Thoracic aorta (tissue), 2 donors: ENCODE measurements around the gene QPCTL. TPM values are rescaled to one million over a fixed set of nuclear protein-coding genes. Genes with fewer than 3 reads are reported as not detected.

Experiments used
- ATAC-seq: fragments of 150-250 bp; one replicate; pipeline ENCODE4 v1.8.0; 2017; ENCODE audit warnings: low read depth; ENCODE audit not compliant: insufficient number of reproducible peaks, low FRiP score
- DNase-seq: peaks from one replicate; pipeline ENCODE4 v3.0.0-alpha.2; 2020; ENCODE audit warnings: low spot score
- H3K27ac ChIP-seq, 2 donors: fragments of 200-600 bp; sonication (generic); 1 replicate in 1 of 2; 2 replicates in 1 of 2; pipeline ENCODE4 v1.5.1; 2016; ENCODE audit warnings: mild to moderate bottlenecking in 2 of 2, moderate library complexity in 2 of 2
- H3K27me3 ChIP-seq: fragments of 200-600 bp; sonication (generic); replicated peaks from 2 replicates; pipeline ENCODE4 v1.6.0; 2016; ENCODE audit warnings: mild to moderate bottlenecking; ENCODE audit not compliant: insufficient read depth
- H3K36me3 ChIP-seq: fragments of 200-600 bp; sonication (generic); one replicate; pipeline ENCODE4 v1.5.1; 2016
- H3K4me1 ChIP-seq, 2 donors: fragments of 200-600 bp; sonication (generic); 1 replicate in 1 of 2; 2 replicates in 1 of 2; pipeline versions ENCODE4 v1.5.1 to v1.6.0; 2016; ENCODE audit warnings: low read depth in 2 of 2, mild to moderate bottlenecking in 1 of 2; ENCODE audit not compliant: control insufficient read depth in 1 of 2
- H3K4me3 ChIP-seq: fragments of 200-600 bp; sonication (generic); 2 replicates; pipeline ENCODE4 v1.5.1; 2016; ENCODE audit warnings: mild to moderate bottlenecking
- H3K9me3 ChIP-seq: fragments of 200-600 bp; sonication (generic); 2 replicates; pipeline ENCODE4 v1.5.1; 2016
- CTCF ChIP-seq: fragments of 200-600 bp; sonication (generic); IDR thresholded peaks from one replicate; pipeline ENCODE4 v1.5.1; 2019; ENCODE audit warnings: antibody characterized with exemption
- total RNA-seq, 2 donors: library from RNA; depleted of rRNA; stranded (reverse); fragments of >200 nt; gene quantifications; one replicate each; pipeline versions ENCODE4 v1.1.0 to v1.2.3, GENCODE V29; 2016

The QPCTL gene
- total RNA-seq, 2 donors from 2014 or later: 4.6 to 8.8 TPM

- peaks cover 5 to 30% of the 10 kb centered on the region in 2 donors for H3K4me1 ChIP-seq
- no peak for TF ChIP-seq CTCF
- DNase-seq (no peak), ATAC-seq (no peak)
- H3K9me3 ChIP-seq: no peaks in the 10 kb centered on the region
- no peaks in the 10 kb centered on the region for H3K27me3 ChIP-seq
- H3K36me3 ChIP-seq: no peaks in the 10 kb centered on the region
- H3K4me3 ChIP-seq: peak overlapping the region; percentile 64
- H3K27ac ChIP-seq: no peak overlapping the region
Measured at GRCh38 chr19:45645631-45646344, 46.7 kb upstream of the QPCTL start.

- Histone ChIP-seq H3K9me3 (no peaks in the 10 kb centered on the region), H3K36me3 (no peaks in the 10 kb centered on the region), H3K27ac (no peak overlapping the region), H3K27me3 (no peaks in the 10 kb centered on the region), H3K4me1 (peaks cover 5 to 24% of the 10 kb centered on the region in 2 donors), H3K4me3 (peak overlapping the region; percentile 64)
- no peak for DNase-seq
- TF ChIP-seq CTCF: no peak
- ATAC-seq: no peak
Measured at GRCh38 chr19:45646345-45646698, 46.1 kb upstream of the QPCTL start.

- Histone ChIP-seq H3K36me3 (no peaks in the 10 kb centered on the region), H3K27ac (no peak overlapping the region), H3K9me3 (no peaks in the 10 kb centered on the region), H3K27me3 (no peaks in the 10 kb centered on the region), H3K4me3 (no peak overlapping the region), H3K4me1 (peaks cover 0 to 4% of the 10 kb centered on the region in 2 donors)
- TF ChIP-seq CTCF: no peak
- DNase-seq: no peak
- ATAC-seq: no peak
Measured at GRCh38 chr19:45650722-45651121, 41.7 kb upstream of the QPCTL start.

GRCh38 chr19:45653634-45654033 is 38.8 kb upstream of the QPCTL start:
- DNase-seq (no peak), ATAC-seq (no peak)
- H3K4me3 ChIP-seq: no peak overlapping the region
- H3K9me3 ChIP-seq: no peaks in the 10 kb centered on the region
- no peaks in the 10 kb centered on the region for H3K36me3 ChIP-seq
- TF ChIP-seq CTCF: no peak
- no peak overlapping the region for H3K27ac ChIP-seq
- H3K27me3 ChIP-seq: no peaks in the 10 kb centered on the region
- H3K4me1 ChIP-seq: no peaks in the 10 kb centered on the region

GRCh38 chr19:45655073-45655472 is 37.4 kb upstream of the QPCTL start:
- DNase-seq (no peak), ATAC-seq (no peak)
- Histone ChIP-seq H3K36me3 (no peaks in the 10 kb centered on the region), H3K9me3 (no peaks in the 10 kb centered on the region), H3K4me1 (no peaks in the 10 kb centered on the region), H3K4me3 (no peak overlapping the region), H3K27ac (no peak overlapping the region), H3K27me3 (no peaks in the 10 kb centered on the region)
- TF ChIP-seq CTCF: no peak
